GM12878 (cell line): ENCODE data around the gene BZW1. TPM values are rescaled to one million over a fixed set of nuclear protein-coding genes. Genes with fewer than 3 reads are reported as not detected.
A peak's percentile ranks its signal among the peaks of the same experiment; 100 is the strongest.

Experiments used
- ASH2L ChIP-seq: fragments of 300-600, 200-600 bp; sonication (generic); IDR thresholded peaks from 2 replicates; pipeline ENCODE4 v1.6.1; 2017; ENCODE audit warnings: low read depth, mild to moderate bottlenecking, borderline replicate concordance
- ATF2 ChIP-seq: IDR thresholded peaks from 2 replicates; pipeline ENCODE4 v1.6.1; 2012; ENCODE audit warnings: low read length, inconsistent platforms
- ATF7 ChIP-seq: fragments of 450-650 bp; IDR thresholded peaks from 2 replicates; pipeline ENCODE4 v1.6.1; 2016; ENCODE audit warnings: low read depth, mild to moderate bottlenecking
- BHLHE40 ChIP-seq, 2 experiments: fragments of 450-650 bp in 1 of 2; IDR thresholded peaks; 2 replicates each; pipeline ENCODE4 v1.6.1; 2011 to 2017; ENCODE audit warnings: low read depth in 2 of 2, borderline replicate concordance in 1 of 2, improper control_type of control experiment in 1 of 2, low read length in 1 of 2, mild to moderate bottlenecking in 1 of 2
- CBFB ChIP-seq: IDR thresholded peaks from 2 replicates; pipeline ENCODE4 v1.6.1; 2016; ENCODE audit warnings: antibody characterized with exemption, low read depth
- CHD1 ChIP-seq: IDR thresholded peaks from 2 replicates; pipeline ENCODE4 v1.6.1; 2012; ENCODE audit warnings: low read depth, low read length, improper control_type of control experiment
- CTCF ChIP-seq, 3 experiments: IDR thresholded peaks in 2 of 3; conservative IDR thresholded peaks in 1 of 3; 2 replicates each; pipeline ENCODE4 v1.5.1; 2011; ENCODE audit warnings: low read depth in 3 of 3, low read length in 3 of 3, mild to moderate bottlenecking in 3 of 3, control low read depth in 2 of 3, moderate library complexity in 2 of 3, inconsistent platforms in 1 of 3, mixed read lengths in 1 of 3; ENCODE audit not compliant: control insufficient read depth in 2 of 3, insufficient read depth in 1 of 3; ENCODE audit errors: extremely low read depth in 1 of 3
- EED ChIP-seq: sonication (generic); IDR thresholded peaks from 2 replicates; pipeline ENCODE4 v1.6.1; 2016; ENCODE audit warnings: antibody characterized with exemption, low read depth
- ELK1 ChIP-seq: IDR thresholded peaks from 2 replicates; pipeline ENCODE4 v1.6.1; 2012; ENCODE audit warnings: low read depth, low read length, improper control_type of control experiment
- EP300 ChIP-seq, 2 experiments: fragments of 150-350 bp in 1 of 2; IDR thresholded peaks; 2 replicates each; pipeline ENCODE4 v1.6.1; 2011 to 2012; ENCODE audit warnings: low read depth in 2 of 2, low read length in 2 of 2, borderline replicate concordance in 1 of 2, improper control_type of control experiment in 1 of 2, inconsistent platforms in 1 of 2; ENCODE audit not compliant: control insufficient read depth in 1 of 2
- RB1 ChIP-seq: fragments of 450-650 bp; formaldehyde crosslinking; IDR thresholded peaks from 2 replicates; pipeline ENCODE4 v1.6.1; 2017; ENCODE audit warnings: mild to moderate bottlenecking, borderline replicate concordance
- RELA ChIP-seq: fragments of 450-650 bp; IDR thresholded peaks from 2 replicates; pipeline ENCODE4 v1.8.0; 2014; ENCODE audit warnings: borderline replicate concordance; ENCODE audit not compliant: partially characterized antibody
- SIX5 ChIP-seq: IDR thresholded peaks from 2 replicates; pipeline ENCODE4 v1.6.1; 2011; ENCODE audit warnings: mild to moderate bottlenecking, low read depth, low read length, moderate library complexity; ENCODE audit not compliant: severe bottlenecking
- SP1 ChIP-seq: IDR thresholded peaks from one replicate; pipeline ENCODE4 v1.6.1; 2011; ENCODE audit warnings: low read depth, low read length
- YY1 ChIP-seq: IDR thresholded peaks from 2 replicates; pipeline ENCODE4 v1.6.1; 2011; ENCODE audit warnings: low read depth, mild to moderate bottlenecking, low read length
- ZNF622 ChIP-seq: fragments of 450-650 bp; IDR thresholded peaks from 2 replicates; pipeline ENCODE4 v1.6.1; 2017; ENCODE audit warnings: mild to moderate bottlenecking, inconsistent platforms
- ZSCAN29 ChIP-seq: fragments of 450-650 bp; IDR thresholded peaks from 2 replicates; pipeline ENCODE4 v1.6.1; 2017; ENCODE audit warnings: mild to moderate bottlenecking, moderate library complexity
- ZZZ3 ChIP-seq: IDR thresholded peaks from 2 replicates; pipeline ENCODE4 v1.6.1; 2011; ENCODE audit warnings: low read depth; ENCODE audit not compliant: control insufficient read depth, insufficient read length
- polyA plus RNA-seq, 11 experiments: library from polyadenylated mRNA; depleted of rRNA in 4 of 11; unstranded in 6 of 11; stranded (reverse) in 5 of 11; fragments of >200 nt; fragmentation: Nextera tagmentation in 4 of 11; fragmentation: Illumina TruSeq in 1 of 11; extraction: Ambion mirVana in 4 of 11; extraction: Trizol in 1 of 11; gene quantifications; 1 replicate in 1 of 11; 2 replicates in 10 of 11; pipeline versions ENCODE4 v1.2.1 to v1.2.3, GENCODE V29; 2011 to 2016; ENCODE audit warnings: inconsistent platforms in 2 of 11, missing spikeins in 2 of 11, low read depth in 1 of 11
- total RNA-seq, 4 experiments: library from RNA; depleted of rRNA in 3 of 4; stranded (reverse); fragments of >200 nt in 3 of 4; fragmentation: Illumina TruSeq in 1 of 4; extraction: Trizol in 1 of 4; gene quantifications; 2 replicates each; pipeline versions ENCODE4 v1.2.1 to v1.2.3, GENCODE V29; 2013 to 2021

The BZW1 gene
- total and polyA plus RNA-seq, 10 of the 15 experiments (the other 5 are each of a cell fraction or from before 2014, with no cell fraction given): 186 to 349 (median 269) TPM

GRCh38 chr2:200864176-200865034, 52.7 kb downstream of the BZW1 start, which contains the start of gene CLK1 (continued):
- no peak for TF ChIP-seq ZSCAN29
- TF ChIP-seq EP300 (IDR thresholded peaks at IDR 0.05; ENCODE audit: borderline replicate concordance in 1 of 2, control insufficient read depth in 1 of 2, low read depth in 2 of 2, low read length in 2 of 2): 0 out of 4 replicates have a peak, but pooled peaks of 1 of the 2 experiments have one; percentile 52
- TF ChIP-seq ZNF622: no peak
- TF ChIP-seq ATF2: no peak
- TF ChIP-seq ELK1: no peak
- TF ChIP-seq ASH2L: no peak; the same call in 1 of the 2 replicates
- peak; percentile 30; the same call in 1 of the 2 replicates for TF ChIP-seq RB1
- TF ChIP-seq SP1: peak; percentile 58
- 0 out of 2 replicates have a peak, but pooled peaks have one; percentile 45 for TF ChIP-seq EED
- TF ChIP-seq CBFB: 0 out of 2 replicates have a peak, but pooled peaks have one; percentile 34
- peak; percentile 67 to 90 for TF ChIP-seq BHLHE40 (IDR thresholded peaks at IDR 0.05; ENCODE audit: borderline replicate concordance in 1 of 2, low read depth in 2 of 2, low read length in 1 of 2)
- 0 out of 2 replicates have a peak, but pooled peaks have one; percentile 9 for TF ChIP-seq ATF7
- peak; percentile 19 for TF ChIP-seq SIX5
- TF ChIP-seq RELA: no peak
- TF ChIP-seq CTCF (IDR thresholded peaks at IDR 0.05 in 2 of 3, conservative IDR thresholded peaks at IDR 0.05 in 1 of 3; ENCODE audit: control insufficient read depth in 2 of 3, extremely low read depth in 1 of 3, insufficient read depth in 1 of 3, low read depth in 3 of 3, low read length in 3 of 3): no peak
- TF ChIP-seq YY1: peak; percentile 98
- TF ChIP-seq ZZZ3: no peak
- peak; percentile 93; the same call in 1 of the 2 replicates for TF ChIP-seq CHD1
